Astrocyte of the hippocampus (primary cell): Measurements from ENCODE around the gene NXPH4.

Experiments used
- DNase-seq: peaks from one replicate; pipeline ENCODE4 v3.0.0; 2011; ENCODE audit warnings: low read depth, low spot score

NXPH4 gene

DNA sequence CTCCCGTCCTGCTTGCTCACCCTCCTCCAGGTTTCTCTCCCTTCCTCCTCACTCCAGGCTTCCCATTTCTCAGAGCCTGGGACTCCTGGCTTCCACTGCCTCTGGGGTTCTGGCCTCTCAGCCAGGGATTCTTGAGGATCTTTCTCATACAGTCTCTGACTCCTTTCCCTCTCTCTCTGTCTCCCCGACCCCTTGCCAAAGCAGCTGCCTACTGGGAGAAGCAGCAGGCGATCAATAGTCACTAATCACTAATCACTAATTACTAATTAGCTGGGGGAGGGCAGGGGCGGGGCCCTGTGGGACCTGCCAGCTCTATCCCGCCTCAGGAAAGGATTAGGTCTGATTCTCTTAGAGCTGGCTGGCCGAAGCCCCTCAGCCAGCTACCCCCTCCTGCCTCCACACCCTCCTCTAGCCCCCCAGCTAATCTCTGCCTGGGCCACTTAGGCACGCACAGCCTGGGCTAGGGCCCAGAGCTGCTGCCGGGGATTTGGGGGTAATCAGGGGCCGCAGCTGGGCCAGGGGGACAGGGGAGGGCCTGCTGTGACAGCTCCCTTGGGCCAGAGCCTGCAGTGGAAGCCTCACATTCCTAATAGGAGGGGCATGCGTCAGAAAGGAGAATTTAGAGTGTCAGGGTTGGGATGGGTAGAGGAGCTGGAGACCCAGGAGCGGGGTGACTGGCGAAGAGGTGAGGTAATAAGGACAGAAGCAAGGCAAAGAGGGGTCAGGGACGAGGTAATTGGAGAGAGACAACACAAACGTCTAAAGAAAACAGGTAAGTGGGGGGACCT is 2.8 kb downstream of the NXPH4 start:
- DNase-seq = no peak

DNA sequence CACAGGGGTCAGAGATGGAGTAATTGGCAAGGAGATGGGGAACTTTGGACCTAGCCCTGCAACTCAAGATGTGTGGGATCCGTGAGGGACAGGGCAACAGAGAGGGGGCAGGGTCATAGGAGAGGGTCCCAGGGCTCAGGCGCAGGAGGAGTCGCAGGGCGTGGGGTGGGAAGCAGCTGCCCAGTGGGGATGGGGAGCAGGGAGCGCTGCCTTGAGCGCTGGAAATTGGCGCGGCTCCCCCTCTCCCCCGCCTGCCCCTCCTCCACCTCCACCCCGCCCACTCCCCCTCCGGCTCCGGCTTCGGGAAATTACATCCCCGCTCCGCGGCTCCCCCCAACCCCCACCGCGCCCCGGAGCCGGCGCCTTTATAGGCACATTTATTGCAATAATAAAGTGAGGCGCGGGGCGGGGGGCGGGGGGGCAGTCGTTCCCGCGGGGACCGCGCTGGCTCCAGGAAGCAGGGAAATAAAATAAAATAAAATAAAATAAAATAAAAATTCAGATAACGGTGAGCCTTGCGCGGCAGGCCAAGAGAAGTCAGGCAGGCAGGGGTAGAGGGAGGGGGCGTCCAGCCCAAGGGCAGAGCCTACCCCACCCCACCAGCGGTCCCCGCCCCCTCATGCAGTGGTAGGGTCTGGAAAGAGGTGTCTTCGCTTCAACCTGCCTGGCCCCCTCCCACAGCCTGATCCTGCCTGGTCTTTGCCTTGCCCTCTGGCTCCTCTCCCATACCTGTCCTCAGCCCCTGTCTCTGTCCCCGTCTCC is 3.6 kb downstream of the NXPH4 start:
- no peak for DNase-seq

DNA sequence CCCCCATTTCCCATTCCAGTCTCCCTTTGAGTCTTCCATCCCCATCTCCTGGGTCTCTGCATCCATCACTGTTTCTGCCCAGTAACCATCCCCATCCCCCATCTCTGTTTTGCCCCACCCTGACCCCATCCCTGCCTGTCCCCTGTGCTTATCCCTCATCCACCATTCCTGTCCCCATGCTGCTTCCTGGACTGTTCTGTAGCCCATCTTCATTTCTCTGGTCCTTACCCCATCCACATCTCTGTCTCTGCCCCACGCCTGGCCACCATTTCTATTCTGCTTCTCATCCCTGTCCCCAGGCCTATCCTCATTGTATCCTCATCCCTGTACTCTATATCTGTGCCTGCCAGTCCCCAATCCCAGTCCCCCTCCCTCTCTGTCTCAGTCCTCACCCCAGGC is 4.2 kb downstream of the NXPH4 start:
- DNase-seq = no peak

DNA sequence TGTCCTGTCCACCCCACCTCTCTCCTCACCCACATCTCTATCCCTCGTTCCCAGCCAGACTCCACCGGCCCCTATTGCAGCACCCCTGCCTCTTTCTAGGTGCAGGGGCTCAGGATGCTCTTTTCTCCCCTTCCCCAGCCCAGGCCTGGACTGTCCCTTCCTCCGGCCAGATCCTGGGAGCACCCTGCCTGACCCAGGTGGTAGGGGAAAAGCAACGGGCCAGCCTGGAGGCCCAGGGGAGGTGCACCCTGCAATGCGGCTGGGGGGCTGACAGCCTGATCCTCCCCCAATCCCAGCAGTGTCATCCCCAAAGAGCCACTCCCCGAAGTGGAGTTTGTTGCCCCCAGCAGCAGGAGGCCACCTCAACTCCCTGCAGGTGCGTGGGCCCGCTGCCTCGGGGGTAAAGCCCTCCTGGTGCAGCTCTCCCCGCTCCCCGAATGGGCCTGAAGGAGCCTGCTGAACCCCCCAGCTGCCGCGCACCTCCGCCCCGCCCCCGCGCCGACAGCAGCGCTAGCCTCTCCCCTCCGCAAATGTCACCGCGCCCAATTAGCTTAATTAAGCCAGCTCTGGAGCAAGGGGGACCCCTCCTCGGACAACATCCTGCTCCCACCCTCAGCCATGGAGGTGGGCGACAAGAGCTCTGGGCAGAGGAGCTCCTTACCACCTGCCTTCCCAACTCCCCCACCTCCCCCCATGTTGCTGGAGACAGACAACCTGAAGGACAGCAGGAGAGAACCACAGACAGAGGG is 4.7 kb downstream of the NXPH4 start:
- DNase-seq = no peak

DNA sequence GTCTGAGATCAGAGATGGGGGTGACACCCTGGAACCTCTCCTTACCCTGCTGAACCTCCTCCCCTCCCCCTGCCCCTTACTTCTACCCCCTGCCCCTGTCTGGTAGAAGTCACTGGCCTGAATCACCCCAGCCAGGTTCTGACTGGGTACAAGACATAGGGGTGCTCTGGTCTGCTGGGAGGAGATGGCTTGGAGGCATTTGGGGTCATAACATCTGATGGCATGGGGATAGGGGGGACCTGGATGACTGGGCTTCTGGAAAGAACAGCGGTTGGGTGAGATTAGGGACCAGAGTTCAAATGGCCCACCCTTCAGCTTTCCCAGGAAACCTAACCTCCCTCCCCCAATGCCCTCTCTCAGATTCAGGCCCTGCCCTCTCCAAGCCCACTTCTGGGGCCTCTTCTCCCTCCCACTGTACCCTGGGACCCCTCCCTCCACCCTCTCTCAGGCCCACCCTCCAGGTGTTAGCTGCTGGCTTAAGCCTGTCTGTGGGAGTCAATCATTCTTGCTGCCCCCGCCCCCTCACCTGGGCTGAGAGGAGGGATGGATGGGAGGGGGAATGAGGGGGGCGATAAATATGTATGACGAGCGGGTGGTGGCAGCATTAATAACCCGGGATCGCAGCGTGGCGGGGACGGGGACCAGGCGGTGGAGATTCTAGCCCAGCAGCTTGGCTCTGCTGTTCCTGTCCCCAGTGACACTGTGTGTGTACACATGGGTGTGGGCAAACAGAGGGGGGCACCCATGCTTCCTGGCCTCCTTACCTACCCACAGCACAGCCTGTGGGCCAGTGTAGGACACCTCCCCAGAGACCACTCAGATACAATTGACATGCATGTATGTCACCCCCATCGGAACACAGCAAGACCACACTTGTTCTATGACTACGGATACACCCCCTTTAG is 5.9 kb downstream of the NXPH4 start:
- DNase-seq = no peak

DNA sequence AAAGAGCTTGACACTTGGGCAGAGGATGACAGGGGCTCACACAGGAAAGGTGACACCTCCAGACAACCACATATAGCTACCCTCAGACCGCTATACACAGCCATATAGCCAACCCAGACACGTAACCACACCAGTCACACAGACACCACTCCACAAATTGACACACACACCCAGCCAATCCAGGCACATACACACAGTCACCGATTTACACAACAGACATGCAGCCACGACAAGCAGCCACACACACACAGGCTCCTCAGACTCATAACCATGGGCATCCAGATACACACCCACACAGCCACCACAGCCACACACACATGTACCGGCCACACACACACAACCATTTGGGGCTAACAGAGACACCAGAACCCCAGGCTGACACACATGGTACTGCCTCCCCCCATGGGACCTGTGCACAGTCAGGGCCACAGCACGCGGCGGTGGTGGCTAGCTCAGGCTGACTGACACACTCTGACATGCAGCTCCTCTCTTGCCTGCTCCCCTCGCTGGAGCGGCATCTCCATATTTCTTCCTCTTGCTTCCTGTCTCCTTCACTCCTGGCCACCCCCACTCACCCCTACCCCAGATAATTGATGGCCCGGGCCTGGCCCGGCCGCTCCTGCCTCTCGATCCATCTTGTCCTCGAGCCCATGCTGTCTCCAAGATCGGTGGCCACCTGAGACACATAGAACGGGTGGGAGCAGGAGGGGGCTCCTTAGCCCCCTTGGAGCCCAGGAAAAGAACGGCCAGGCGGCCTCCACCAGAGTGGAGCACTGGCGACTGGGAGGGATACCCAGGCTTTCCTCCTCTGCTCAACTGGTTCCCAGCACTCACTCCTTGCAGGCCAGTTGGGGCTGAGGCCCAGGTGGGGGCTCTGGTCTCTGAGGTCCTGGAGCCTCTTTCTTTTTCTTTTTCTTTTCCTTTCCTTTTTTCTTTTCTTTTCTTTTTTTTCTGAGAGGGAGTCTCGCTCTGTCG is 6.9 kb downstream of the NXPH4 start:
- no peak for DNase-seq

DNA sequence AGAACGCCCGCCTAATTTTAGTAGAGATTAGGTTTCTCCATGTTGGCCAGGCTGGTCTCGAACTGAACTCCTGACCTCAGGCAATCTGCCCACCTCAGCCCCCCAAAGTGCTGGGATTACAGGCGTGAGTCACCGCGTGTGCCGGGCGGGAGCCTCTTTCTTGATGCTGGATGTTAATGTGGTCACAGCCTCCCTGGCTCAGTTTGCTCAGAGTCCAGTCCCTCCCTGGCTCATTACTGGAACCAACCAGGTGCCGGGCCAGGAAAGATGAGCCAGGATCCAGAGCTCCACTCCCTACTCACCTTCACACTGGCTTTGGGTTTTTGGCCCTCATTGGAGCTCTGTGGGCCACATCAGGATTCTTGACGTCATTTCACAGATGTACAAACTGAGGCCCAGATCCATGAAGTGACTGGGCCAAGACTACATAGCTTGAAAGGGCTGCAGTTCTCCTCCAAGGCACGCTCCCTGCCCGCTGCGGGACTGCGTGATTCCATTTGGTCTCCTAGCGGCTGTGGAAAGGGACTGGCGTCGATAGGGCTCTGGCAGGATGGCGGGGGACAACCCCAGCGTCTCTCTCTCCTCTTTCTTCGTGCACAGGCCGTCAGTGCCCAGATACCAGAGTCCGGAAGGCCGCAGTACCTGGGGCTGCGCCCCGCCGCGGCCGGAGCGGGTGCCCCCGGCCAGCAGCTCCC is 7.8 kb downstream of the NXPH4 start:
- no peak for DNase-seq

DNA sequence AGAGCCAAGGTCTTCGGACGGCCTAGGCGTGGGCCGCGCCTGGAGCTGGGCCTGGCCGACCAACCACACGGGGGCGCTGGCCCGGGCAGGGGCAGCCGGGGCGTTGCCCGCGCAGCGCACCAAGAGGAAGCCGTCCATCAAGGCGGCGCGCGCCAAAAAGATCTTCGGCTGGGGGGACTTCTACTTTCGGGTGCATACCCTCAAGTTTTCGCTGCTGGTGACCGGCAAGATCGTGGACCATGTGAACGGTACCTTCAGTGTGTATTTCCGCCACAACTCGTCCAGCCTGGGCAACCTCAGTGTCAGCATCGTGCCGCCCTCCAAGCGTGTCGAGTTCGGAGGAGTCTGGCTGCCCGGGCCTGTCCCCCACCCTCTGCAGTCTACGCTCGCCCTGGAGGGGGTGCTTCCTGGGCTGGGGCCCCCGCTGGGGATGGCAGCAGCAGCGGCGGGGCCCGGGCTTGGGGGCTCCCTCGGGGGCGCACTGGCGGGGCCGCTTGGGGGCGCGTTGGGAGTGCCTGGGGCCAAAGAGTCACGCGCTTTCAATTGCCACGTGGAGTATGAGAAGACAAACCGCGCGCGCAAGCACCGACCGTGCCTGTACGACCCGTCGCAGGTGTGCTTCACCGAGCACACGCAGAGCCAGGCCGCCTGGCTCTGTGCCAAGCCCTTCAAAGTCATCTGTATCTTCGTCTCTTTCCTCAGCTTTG is 8.5 kb downstream of the NXPH4 start:
- peak; percentile 49 for DNase-seq

DNA sequence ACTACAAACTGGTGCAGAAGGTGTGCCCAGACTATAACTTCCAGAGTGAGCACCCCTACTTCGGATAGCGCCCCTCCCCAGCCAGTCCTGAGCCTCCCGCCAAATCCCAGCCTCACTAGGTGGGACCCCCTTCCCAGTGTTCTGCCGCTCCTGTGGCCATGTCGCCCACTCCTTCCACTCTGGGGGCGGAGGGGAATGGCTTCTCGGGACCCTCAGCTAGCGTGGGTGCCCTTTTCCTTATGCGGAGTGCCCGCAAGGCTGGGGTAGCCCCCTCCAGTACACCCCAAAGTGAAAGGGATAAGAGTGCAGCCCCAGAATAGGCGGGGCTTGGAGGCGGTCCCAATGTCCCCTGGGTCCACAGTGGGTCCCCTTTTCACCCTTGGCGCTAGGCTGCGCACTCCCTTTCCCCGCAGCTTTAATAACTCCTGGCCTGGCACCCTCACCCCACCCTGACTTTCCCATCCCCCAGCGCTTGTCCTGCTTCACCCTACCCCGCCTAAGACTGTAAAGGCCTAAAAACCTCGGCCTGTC is 9.2 kb downstream of the NXPH4 start:
- DNase-seq = no peak

DNA sequence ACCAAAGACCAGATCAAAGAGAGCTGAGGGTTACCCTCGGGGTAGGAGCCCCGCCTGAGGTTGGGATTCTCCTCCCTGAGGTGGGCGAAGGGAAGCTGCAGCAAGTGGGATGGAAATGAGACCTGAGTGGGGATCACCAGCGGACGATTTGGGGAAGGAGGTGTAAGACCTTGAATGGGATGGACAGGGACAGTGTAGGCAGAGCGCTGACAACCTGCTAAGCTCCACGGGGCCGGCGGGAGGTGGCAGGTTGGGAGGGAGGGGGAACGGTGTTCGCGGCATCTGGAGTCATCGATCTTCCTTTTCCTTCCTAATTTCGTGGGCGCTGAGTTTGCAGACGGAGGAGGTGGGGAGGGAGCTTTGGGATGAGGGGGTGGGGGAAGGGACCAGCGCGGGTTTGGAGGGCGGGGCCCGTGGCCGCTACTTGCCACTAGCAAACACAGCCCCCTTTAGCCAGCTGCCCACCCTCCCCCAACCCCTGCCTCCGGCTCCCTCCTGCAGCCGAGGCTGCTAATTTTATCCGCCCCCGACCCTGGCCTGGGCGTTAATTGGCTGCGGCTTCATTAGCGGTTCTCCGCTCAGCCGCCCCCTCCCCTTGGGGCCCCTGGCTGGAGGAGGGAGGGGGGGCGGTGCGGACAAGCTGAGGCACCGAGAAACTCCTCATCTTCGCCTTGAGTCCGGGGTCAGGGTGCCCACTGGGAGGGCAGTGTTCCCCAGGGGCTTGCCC is 10.2 kb downstream of the NXPH4 start:
- no peak for DNase-seq

DNA sequence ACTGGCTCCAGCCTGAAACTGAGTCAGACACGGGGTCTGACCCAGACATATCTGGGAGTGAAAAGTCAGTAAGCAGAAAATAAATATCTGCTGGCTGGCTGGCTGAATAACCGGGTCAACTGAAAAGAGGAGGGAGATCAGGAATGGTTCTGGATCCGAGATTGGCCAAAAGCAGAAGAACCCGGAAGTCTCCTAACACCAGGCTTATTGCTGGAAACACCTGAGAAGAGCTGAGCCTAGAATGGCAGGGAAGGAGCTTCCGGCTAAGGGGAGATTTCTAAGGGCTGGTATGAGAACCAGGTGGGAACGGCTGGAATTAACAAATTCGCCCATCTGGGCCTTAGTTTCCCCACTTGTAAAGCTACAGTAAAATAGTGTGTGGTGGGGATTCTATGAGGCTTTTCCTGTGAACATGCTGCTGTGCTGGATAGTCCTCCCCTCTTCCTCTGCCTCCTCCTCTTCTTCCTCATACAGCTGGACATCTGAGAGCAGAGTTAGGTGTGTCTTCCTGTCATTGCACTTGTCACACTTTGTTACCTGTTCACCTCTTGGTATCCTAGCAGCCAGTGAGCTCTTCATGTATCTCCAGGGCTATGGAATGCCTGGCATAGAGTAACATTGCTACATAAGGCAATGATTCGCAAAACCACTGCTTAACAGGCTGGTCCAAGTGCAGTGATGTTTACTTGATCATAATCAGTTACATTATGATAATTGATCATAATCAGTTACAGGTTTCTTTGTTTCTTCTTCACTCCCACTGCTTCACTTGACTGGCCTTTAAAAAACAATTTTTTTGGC is 10.9 kb downstream of the NXPH4 start:
- DNase-seq = no peak

DNA sequence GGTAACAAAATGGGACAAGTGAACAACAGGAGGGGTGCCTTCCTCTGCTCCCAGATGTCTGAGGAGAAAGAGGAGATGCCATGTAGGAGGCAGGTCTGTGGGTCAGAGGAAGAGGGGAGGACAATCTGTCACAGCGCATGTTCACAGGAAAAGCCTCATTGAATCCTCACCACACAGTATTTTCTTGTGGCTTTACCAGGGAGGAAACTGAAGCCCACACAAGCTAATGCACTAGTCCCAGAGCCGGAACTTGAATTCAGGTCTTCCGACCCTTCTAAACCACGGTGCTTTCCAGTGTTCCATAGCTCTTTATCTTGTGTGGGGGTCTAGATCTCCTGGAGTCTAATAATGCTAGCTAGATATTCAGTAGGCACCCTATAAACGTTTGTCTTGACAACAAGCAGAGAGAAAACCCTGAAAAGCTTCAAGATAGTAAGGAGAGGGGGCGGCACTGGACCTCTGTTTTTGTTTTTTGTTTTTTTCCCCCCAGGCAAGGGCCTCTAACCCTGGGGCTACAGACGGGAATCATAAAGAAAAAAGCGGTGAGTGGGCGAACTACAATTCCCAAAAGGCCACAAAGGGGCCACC is 12.5 kb downstream of the NXPH4 start:
- DNase-seq = no peak

DNA sequence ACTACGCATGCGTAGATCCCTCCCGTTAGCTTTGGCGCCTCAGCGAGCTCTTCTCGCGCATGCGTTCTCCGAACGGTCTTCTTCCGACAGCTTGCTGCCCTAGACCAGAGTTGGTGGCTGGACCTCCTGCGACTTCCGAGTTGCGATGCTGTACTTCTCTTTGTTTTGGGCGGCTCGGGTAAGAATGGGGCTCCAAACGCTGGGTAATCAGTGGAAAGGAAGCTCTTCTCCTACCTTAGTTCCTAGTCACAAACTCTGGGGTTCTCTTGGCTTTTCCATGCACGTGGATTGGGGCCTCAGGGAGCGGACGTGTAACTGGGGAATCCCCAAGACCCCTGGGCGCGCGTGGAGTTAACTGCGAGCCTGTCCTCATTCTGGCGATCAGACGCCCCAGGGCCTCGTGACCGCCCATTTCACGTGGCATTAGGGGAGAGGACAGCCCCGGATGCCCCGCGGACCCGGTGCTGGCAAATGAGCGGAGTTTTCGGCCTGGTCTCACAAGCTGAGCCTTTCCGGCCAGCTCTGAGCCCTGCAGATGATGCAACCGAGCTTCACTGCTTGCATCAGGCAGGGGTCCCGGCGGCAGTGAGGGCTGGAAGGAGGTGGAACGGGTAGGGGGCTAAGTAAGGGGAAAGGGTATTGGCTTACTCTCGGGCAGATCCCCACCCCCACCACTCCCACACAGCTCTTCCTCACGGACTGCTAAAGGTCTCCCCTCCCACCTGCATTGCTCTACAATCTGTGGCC is 13.2 kb downstream of the NXPH4 start, which contains the start of gene SHMT2:
Gene SHMT2, plus strand, starts transcription at position 78 of the 747 bp plus-strand sequence. Its CDS starts 68 bp downstream, at position 146.
- DNase-seq = peak; percentile 97

DNA sequence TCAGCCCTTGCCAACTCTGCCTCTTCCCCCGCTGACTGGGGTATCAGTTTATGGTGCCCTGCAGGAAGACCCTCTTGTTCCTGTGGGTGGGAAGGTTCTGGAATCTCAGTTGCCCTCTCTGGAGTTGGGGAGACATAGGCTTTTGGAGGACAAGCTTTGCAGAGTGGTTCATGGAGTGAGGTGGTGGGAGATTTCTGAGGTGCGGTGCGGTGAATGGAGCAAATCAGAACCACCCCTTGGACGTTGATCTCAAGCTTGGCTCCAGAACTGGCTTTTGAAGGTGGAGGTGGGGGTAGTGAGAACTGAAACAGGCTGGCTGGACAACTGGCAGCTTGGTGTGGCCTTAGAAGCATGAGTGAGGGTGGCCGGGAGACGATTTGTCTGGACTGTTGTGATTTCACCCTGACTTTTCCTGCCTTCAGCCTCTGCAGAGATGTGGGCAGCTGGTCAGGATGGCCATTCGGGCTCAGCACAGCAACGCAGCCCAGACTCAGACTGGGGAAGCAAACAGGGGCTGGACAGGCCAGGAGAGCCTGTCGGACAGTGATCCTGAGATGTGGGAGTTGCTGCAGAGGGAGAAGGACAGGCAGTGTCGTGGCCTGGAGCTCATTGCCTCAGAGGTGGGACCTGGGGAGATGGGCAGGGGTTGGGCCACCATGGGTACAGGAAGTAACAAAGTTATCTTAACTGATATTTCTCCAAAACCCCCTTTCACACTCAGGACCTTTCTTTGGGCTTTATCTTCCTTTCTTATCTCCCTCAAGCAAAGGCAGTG is 14.0 kb downstream of the NXPH4 start:
- no peak for DNase-seq
